ENCODE data around the gene ARID1B.

DNA sequence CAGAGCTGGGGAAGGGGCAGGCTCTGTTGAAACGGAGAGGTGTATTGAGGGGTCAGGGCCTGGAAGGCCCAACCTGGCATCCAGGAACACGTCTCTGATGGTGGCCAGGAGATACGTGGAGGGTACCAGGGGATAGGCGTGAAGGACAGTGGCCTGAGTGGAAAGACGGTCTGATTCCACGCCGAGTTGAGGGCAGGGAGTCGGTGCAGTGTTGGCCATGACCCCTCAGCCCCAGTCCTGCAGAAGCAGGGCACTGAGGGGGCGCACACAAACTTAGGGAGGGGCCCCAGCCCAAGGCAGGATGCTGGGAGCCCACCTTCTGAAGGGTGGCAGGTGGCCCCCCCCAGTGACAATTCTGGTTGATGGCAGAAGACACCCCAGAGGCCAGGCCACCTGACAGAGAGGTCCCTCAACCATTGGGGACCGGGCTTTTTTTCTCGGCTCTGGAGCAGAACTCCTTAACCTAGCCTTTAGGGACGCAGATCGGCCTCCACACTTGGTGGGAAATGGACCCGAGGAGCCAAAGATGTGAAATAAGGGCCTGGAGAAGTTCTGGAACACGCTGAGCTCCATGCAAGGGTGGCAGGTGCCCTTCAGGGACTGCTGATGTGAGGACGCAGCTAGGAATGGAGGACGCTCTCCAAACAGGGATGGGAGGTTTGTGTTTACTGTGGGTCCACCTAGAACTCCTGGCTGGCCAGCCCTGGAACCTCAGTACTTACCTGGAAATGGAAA lies 455.1 kb downstream of the ARID1B start:
- TF ChIP-seq EZH2phosphoT487 (IDR thresholded peaks at IDR 0.05; ENCODE audit: borderline replicate concordance, low read depth, low read length) = no peak
- TF ChIP-seq, protein P1, sequence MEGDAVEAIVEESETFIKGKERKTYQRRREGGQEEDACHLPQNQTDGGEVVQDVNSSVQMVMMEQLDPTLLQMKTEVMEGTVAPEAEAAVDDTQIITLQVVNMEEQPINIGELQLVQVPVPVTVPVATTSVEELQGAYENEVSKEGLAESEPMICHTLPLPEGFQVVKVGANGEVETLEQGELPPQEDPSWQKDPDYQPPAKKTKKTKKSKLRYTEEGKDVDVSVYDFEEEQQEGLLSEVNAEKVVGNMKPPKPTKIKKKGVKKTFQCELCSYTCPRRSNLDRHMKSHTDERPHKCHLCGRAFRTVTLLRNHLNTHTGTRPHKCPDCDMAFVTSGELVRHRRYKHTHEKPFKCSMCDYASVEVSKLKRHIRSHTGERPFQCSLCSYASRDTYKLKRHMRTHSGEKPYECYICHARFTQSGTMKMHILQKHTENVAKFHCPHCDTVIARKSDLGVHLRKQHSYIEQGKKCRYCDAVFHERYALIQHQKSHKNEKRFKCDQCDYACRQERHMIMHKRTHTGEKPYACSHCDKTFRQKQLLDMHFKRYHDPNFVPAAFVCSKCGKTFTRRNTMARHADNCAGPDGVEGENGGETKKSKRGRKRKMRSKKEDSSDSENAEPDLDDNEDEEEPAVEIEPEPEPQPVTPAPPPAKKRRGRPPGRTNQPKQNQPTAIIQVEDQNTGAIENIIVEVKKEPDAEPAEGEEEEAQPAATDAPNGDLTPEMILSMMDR (conservative IDR thresholded peaks at IDR 0.05; ENCODE audit: low read length) = no peak

Measured in OCI-LY7 (cell line).